Activated CD8-positive, alpha-beta T cell treated with anti-CD3 and anti-CD28 coated beads for 36 hours (primary cell): Measurements from ENCODE around the gene PRPH. TPM values are rescaled to one million over a fixed set of nuclear protein-coding genes. Genes with fewer than 3 reads are reported as not detected.
A peak's percentile ranks its signal among the peaks of the same experiment; 100 is the strongest.

Experiments used
- ATAC-seq: fragments of 200-7000 bp; cut with Tn5 transposase; one replicate; pipeline ENCODE4 v1.10.0; 2021; ENCODE audit warnings: mild to moderate bottlenecking, moderate library complexity
- CTCF ChIA-PET: fragments of 350-600 bp; sonication (Branson Sonifier 250); formaldehyde crosslinking; loops from one replicate; lab custom pipeline; 2021; ENCODE audit warnings: antibody characterized with exemption; lab: Charles Lee
- POLR2A ChIA-PET: fragments of 350-600 bp; sonication (Branson Sonifier 250); formaldehyde crosslinking; loops from one replicate; lab custom pipeline; 2021; ENCODE audit warnings: antibody characterized with exemption; lab: Charles Lee
- DNase-seq: peaks from one replicate; pipeline ENCODE4 v3.0.0-alpha.2; 2020
- H3K27ac Mint-ChIP-seq: one replicate; pipeline ENCODE4 v1.8.0; 2021; ENCODE audit warnings: mild to moderate bottlenecking, mixed read lengths
- H3K27me3 Mint-ChIP-seq: one replicate; pipeline ENCODE4 v1.8.0; 2021; ENCODE audit warnings: mixed read lengths
- H3K36me3 Mint-ChIP-seq: one replicate; pipeline ENCODE4 v1.8.0; 2021; ENCODE audit warnings: low read depth, mixed read lengths
- H3K4me1 Mint-ChIP-seq: one replicate; pipeline ENCODE4 v1.8.0; 2021; ENCODE audit warnings: low read depth, mixed read lengths
- H3K4me3 Mint-ChIP-seq: one replicate; pipeline ENCODE4 v1.8.0; 2021; ENCODE audit warnings: mild to moderate bottlenecking, moderate library complexity, mixed read lengths
- H3K9me3 Mint-ChIP-seq: one replicate; pipeline ENCODE4 v1.8.0; 2021; ENCODE audit warnings: mixed read lengths
- intact Hi-C: fragments of 100-400 bp; cut with micrococcal nuclease; formaldehyde crosslinking; loops from one replicate; pipeline ENCODE4 v1.10.0; 2022
- total RNA-seq, 2 experiments: library from RNA; stranded (reverse); gene quantifications; one replicate each; pipeline ENCODE4 v1.2.3, GENCODE V29; 2021
- TF ChIP-seq, protein P1 (sequence below): fragments of 200-600 bp; IDR thresholded peaks from one replicate; pipeline ENCODE4 v1.8.0; 2022; ENCODE audit warnings: antibody characterized with exemption, mild to moderate bottlenecking

Gene PRPH
- total RNA-seq, 2 experiments from 2014 or later = not detected

- ChIA-PET CTCF (interaction anchor here (1.0 to 4.7 kb wide), 10 partner anchors 8 to 190 kb away, joined by 3 to 42 read pairs (median 13); partner anchors contain the start of genes C1QL4, DNAJC22 and PRPH), POLR2A (interaction anchor here (1.1 to 2.7 kb wide), 6 partner anchors 8 to 59 kb away, joined by 3 to 17 read pairs (median 6); partner anchors contain the start of genes PRPH and TUBA1C)
- no peak for ATAC-seq
- Mint-ChIP-seq H3K36me3 (peaks cover 23% of the 10 kb centered on the region), H3K4me3 (peak overlapping the region; percentile 100), H3K9me3 (no peaks in the 10 kb centered on the region), H3K27me3 (no peaks in the 10 kb centered on the region), H3K27ac (peak overlapping the region; percentile 92), H3K4me1 (peaks cover 10% of the 10 kb centered on the region)
- TF ChIP-seq, protein P1, sequence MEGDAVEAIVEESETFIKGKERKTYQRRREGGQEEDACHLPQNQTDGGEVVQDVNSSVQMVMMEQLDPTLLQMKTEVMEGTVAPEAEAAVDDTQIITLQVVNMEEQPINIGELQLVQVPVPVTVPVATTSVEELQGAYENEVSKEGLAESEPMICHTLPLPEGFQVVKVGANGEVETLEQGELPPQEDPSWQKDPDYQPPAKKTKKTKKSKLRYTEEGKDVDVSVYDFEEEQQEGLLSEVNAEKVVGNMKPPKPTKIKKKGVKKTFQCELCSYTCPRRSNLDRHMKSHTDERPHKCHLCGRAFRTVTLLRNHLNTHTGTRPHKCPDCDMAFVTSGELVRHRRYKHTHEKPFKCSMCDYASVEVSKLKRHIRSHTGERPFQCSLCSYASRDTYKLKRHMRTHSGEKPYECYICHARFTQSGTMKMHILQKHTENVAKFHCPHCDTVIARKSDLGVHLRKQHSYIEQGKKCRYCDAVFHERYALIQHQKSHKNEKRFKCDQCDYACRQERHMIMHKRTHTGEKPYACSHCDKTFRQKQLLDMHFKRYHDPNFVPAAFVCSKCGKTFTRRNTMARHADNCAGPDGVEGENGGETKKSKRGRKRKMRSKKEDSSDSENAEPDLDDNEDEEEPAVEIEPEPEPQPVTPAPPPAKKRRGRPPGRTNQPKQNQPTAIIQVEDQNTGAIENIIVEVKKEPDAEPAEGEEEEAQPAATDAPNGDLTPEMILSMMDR = no peak
- DNase-seq = no peak
- intact Hi-C loops = no loop called here
Observed at GRCh38 chr12:49323524-49324097, 28.7 kb downstream of the PRPH start.

DNA sequence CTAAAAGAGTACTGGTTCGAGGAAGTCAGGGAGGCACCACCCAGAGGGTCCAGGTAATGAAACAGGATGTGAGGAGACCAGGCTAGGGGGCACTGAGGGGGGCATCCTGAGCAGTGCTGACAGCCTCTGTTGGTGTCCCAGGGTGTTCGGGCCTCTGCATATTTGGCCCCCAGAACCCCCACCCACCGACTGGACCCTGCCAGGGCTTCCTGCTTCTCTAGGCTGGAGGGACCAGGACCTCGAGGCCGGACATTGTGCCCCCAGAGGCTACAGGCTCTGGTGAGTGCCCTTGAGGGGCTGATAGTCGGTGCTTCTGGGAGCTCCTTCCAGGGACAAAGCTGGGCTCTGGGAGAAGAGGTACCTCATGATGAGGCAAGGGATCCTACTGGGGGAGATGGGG, 30.7 kb downstream of the PRPH start:
- Mint-ChIP-seq H3K27me3 (no peaks in the 10 kb centered on the region), H3K4me1 (peaks cover 10% of the 10 kb centered on the region), H3K27ac (no peak overlapping the region), H3K4me3 (no peak overlapping the region), H3K9me3 (no peaks in the 10 kb centered on the region), H3K36me3 (peaks cover 30% of the 10 kb centered on the region)
- TF ChIP-seq, protein P1 = no peak
- CTCF ChIA-PET = interaction anchor here (1.0 to 1.6 kb wide), 3 partner anchors 16 to 31 kb away, joined by 3 to 5 read pairs (median 5); no protein-coding TSS in a partner anchor
- POLR2A ChIA-PET = interaction anchor here (0.7 to 1.2 kb wide), 2 partner anchors 17 to 194 kb away, joined by 3 to 4 read pairs; partner anchors contain the start of gene TUBA1B
- intact Hi-C loops = no loop called here
- DNase-seq (no peak), ATAC-seq (no peak)

GRCh38 chr12:49327368-49327767, 32.4 kb downstream of the PRPH start:
- H3K4me3 Mint-ChIP-seq = no peak overlapping the region
- TF ChIP-seq, protein P1 = no peak
- ChIA-PET POLR2A (no interaction called here), CTCF (no interaction called here)
- H3K4me1 Mint-ChIP-seq = peaks cover under 1% of the 10 kb centered on the region
- ATAC-seq (no peak), DNase-seq (no peak)
- no peak overlapping the region for H3K27ac Mint-ChIP-seq
- H3K27me3 Mint-ChIP-seq = peaks cover 8% of the 10 kb centered on the region
- H3K9me3 Mint-ChIP-seq = no peaks in the 10 kb centered on the region
- intact Hi-C loops = no loop called here
- peaks cover 39% of the 10 kb centered on the region for H3K36me3 Mint-ChIP-seq

- no peak overlapping the region for H3K4me3 Mint-ChIP-seq
- H3K27ac Mint-ChIP-seq = no peak overlapping the region
- H3K36me3 Mint-ChIP-seq = peaks cover 39% of the 10 kb centered on the region
- CTCF ChIA-PET = no interaction called here
- intact Hi-C loops = no loop called here
- no peaks in the 10 kb centered on the region for H3K4me1 Mint-ChIP-seq
- no peaks in the 10 kb centered on the region for H3K9me3 Mint-ChIP-seq
- H3K27me3 Mint-ChIP-seq = peaks cover 12% of the 10 kb centered on the region
- POLR2A ChIA-PET = no interaction called here
- ATAC-seq = no peak
- TF ChIP-seq, protein P1 = no peak
- DNase-seq = no peak
Observed at GRCh38 chr12:49327887-49328286, 32.9 kb downstream of the PRPH start.

DNA sequence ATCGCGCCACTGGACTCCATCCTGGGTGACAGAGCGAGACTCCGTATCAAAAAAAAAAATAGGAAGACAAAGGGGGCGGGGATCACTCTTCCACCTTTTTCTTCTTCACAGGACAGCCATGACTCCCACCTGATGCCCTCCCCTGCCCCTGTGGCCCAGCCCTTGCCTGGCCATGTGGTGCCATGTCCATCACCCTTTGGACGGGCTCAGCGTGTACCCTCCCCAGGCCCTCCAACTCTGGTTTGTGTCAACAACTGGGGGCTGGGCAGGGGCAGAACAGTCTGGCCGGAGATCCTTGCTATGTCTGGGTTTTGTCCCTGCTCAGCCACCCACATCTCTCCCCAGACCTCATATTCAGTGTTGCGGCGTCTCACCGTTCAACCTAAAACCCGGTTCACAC, 33.9 kb downstream of the PRPH start:
- Mint-ChIP-seq H3K36me3 (peaks cover 32% of the 10 kb centered on the region), H3K27ac (no peak overlapping the region), H3K4me1 (peaks cover 2% of the 10 kb centered on the region), H3K9me3 (no peaks in the 10 kb centered on the region), H3K4me3 (no peak overlapping the region), H3K27me3 (peaks cover 18% of the 10 kb centered on the region)
- ChIA-PET POLR2A (interaction anchor here (2.1 kb wide), 1 partner anchor 39 kb away, joined by 6 read pairs; the partner anchor contains the start of gene SPATS2), CTCF (interaction anchor here (1.2 kb wide), 1 partner anchor 14 kb away, joined by 5 read pairs; no protein-coding TSS in a partner anchor)
- TF ChIP-seq, protein P1 = no peak
- DNase-seq (no peak), ATAC-seq (no peak)
- intact Hi-C loops = no loop called here
